Measurements from ENCODE around the gene MACROD2. TPM values are rescaled to one million over a fixed set of nuclear protein-coding genes. Genes with fewer than 3 reads are reported as not detected.
"Not testable (repeated sequence)": the region's sequence is repeated elsewhere in the genome, so short reads cannot be mapped to it uniquely, and the experiment has no call there.

Gene MACROD2
- total RNA-seq, 2 donors from 2014 or later: not detected

DNA sequence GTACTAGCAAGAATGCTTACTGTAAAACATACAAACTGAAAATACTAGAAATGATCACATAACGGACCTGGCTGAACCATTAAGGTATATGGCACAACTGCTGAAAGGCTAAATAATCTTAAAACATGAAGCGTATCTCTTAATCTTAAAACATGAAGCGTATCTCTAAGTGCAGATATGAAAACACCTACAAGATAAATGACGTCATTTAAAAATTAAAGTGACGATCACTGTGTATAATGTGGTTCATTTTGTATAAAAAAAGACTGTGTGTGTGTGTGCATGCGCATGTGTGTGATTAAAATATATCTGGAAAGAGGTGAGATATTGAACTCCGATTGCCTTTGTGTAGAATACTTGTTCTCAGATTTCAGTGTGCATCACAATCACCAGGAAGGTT, 1797.5 kb downstream of the MACROD2 start:
- no peak overlapping the region for H3K4me3 Mint-ChIP-seq
- no peaks in the 10 kb centered on the region for H3K36me3 Mint-ChIP-seq (ENCODE audit: low read depth)
- no peak for ATAC-seq (replicated peaks)
- H3K4me1 Mint-ChIP-seq: no peaks in the 10 kb centered on the region
- H3K9me3 Mint-ChIP-seq: no peaks in the 10 kb centered on the region
- no peaks in the 10 kb centered on the region for H3K27me3 Mint-ChIP-seq
- H3K27ac Mint-ChIP-seq: no peak overlapping the region

DNA sequence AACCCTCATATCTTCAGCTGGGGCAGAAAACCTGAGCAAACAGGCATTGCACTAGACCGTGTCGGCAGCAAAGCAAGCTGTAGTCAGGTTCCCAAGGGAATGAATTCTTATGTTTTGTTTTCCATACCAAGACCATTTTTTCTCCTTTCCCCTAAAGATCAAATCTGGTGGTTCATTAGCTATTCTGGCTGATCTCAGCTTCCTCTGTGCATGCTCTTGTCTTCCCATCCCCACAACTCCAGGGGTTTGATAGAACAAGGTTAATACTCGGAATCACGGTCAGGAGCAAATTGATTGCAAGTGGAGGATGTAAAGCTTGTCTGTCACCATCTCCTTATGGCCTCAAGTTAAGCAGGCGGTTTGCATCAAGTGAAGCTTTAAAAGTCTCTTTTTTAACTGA, 1799.1 kb downstream of the MACROD2 start:
- Mint-ChIP-seq H3K27me3 (no peaks in the 10 kb centered on the region), H3K9me3 (no peaks in the 10 kb centered on the region), H3K4me1 (no peaks in the 10 kb centered on the region), H3K4me3 (no peak overlapping the region), H3K27ac (no peak overlapping the region), H3K36me3 (ENCODE audit: low read depth) (no peaks in the 10 kb centered on the region)
- no peak for ATAC-seq (replicated peaks)

- no peaks in the 10 kb centered on the region for H3K36me3 Mint-ChIP-seq (ENCODE audit: low read depth)
- H3K4me1 Mint-ChIP-seq: no peaks in the 10 kb centered on the region
- no peaks in the 10 kb centered on the region for H3K9me3 Mint-ChIP-seq
- H3K27me3 Mint-ChIP-seq: no peaks in the 10 kb centered on the region
- ATAC-seq (replicated peaks): no peak
- no peak overlapping the region for H3K4me3 Mint-ChIP-seq
- no peak overlapping the region for H3K27ac Mint-ChIP-seq
These were observed 1800.1 kb downstream of the MACROD2 start for GRCh38 chr20:15795305-15796019.

DNA sequence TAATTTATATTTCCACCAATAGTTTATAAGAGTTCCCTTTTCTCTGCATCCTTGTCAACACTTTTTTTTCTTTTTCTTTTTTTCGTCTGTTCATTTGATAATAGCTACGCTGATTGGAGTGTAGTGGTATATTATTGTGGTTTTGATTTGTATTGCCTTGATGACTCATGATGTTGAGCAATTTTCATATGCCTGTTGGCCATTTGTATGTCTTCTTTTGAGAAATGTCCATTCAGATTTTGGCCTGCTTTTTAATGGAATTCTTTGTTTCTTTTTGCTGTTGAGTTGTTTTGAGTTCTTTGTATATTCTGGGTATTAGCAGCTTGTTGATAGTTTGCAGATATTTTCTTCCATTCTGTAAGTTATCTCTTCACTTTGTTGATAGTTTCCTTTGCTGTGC, 1804.6 kb downstream of the MACROD2 start:
- H3K27ac Mint-ChIP-seq: no peak overlapping the region
- no peaks in the 10 kb centered on the region for H3K36me3 Mint-ChIP-seq (ENCODE audit: low read depth)
- H3K9me3 Mint-ChIP-seq: peaks cover 5% of the 10 kb centered on the region
- no peak overlapping the region for H3K4me3 Mint-ChIP-seq
- no peak for ATAC-seq (replicated peaks)
- H3K4me1 Mint-ChIP-seq: no peaks in the 10 kb centered on the region
- no peaks in the 10 kb centered on the region for H3K27me3 Mint-ChIP-seq

GRCh38 chr20:15802020-15802419, 1806.7 kb downstream of the MACROD2 start:
- H3K27ac Mint-ChIP-seq: no peak overlapping the region
- ATAC-seq (replicated peaks): no peak
- no peaks in the 10 kb centered on the region for H3K36me3 Mint-ChIP-seq (ENCODE audit: low read depth)
- H3K9me3 Mint-ChIP-seq: peaks cover 8% of the 10 kb centered on the region
- no peaks in the 10 kb centered on the region for H3K4me1 Mint-ChIP-seq
- H3K4me3 Mint-ChIP-seq: no peak overlapping the region
- no peaks in the 10 kb centered on the region for H3K27me3 Mint-ChIP-seq

GRCh38 chr20:15805154-15805553, 1809.8 kb downstream of the MACROD2 start:
- Mint-ChIP-seq H3K36me3 (ENCODE audit: low read depth) (no peaks in the 10 kb centered on the region), H3K27me3 (no peaks in the 10 kb centered on the region), H3K4me1 (no peaks in the 10 kb centered on the region), H3K9me3 (peaks cover 11% of the 10 kb centered on the region), H3K4me3 (no peak overlapping the region), H3K27ac (no peak overlapping the region)
- no peak for ATAC-seq (replicated peaks)

- Mint-ChIP-seq H3K36me3 (ENCODE audit: low read depth) (no peaks in the 10 kb centered on the region), H3K4me1 (no peaks in the 10 kb centered on the region), H3K9me3 (peaks cover 11% of the 10 kb centered on the region), H3K27ac (no peak overlapping the region), H3K27me3 (no peaks in the 10 kb centered on the region), H3K4me3 (no peak overlapping the region)
- no peak for ATAC-seq (replicated peaks)
These were observed 1810.8 kb downstream of the MACROD2 start for GRCh38 chr20:15806105-15806504.

GRCh38 chr20:15807271-15807670, 1812.0 kb downstream of the MACROD2 start:
- H3K4me1 Mint-ChIP-seq: no peaks in the 10 kb centered on the region
- H3K27ac Mint-ChIP-seq: no peak overlapping the region
- no peak overlapping the region for H3K4me3 Mint-ChIP-seq
- ATAC-seq (replicated peaks): no peak
- no peaks in the 10 kb centered on the region for H3K36me3 Mint-ChIP-seq (ENCODE audit: low read depth)
- no peaks in the 10 kb centered on the region for H3K27me3 Mint-ChIP-seq
- H3K9me3 Mint-ChIP-seq: peaks cover 11% of the 10 kb centered on the region

- not testable (repeated sequence) for ATAC-seq (replicated peaks); H3K4me1 Mint-ChIP-seq; H3K27ac Mint-ChIP-seq; H3K36me3 Mint-ChIP-seq (ENCODE audit: low read depth); H3K4me3 Mint-ChIP-seq; H3K27me3 Mint-ChIP-seq
- peaks cover 11% of the 10 kb centered on the region for H3K9me3 Mint-ChIP-seq
These were observed 1812.5 kb downstream of the MACROD2 start for GRCh38 chr20:15807771-15808170.

DNA sequence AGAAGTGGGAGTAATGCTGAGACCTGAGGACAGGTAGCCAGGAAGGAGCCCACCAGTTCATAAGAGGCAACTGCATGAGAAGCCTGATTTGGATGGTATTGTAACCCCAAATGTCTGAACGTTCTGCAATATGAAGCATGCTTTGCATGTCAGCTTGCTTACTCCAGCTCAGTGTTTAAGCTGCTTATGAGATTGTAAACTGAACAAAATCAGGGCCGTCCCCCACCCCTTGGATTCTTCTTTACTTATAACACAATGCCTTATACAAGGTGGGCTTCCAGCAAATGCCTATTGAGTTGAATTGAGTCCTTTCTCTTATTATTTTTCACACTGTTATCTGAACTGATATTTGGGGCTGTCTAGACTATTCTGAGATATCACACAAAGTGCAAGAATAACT, 1816.6 kb downstream of the MACROD2 start:
- no peak for ATAC-seq (replicated peaks)
- no peaks in the 10 kb centered on the region for H3K36me3 Mint-ChIP-seq (ENCODE audit: low read depth)
- no peaks in the 10 kb centered on the region for H3K4me1 Mint-ChIP-seq
- no peaks in the 10 kb centered on the region for H3K27me3 Mint-ChIP-seq
- no peak overlapping the region for H3K4me3 Mint-ChIP-seq
- H3K9me3 Mint-ChIP-seq: peaks cover 3% of the 10 kb centered on the region
- no peak overlapping the region for H3K27ac Mint-ChIP-seq

DNA sequence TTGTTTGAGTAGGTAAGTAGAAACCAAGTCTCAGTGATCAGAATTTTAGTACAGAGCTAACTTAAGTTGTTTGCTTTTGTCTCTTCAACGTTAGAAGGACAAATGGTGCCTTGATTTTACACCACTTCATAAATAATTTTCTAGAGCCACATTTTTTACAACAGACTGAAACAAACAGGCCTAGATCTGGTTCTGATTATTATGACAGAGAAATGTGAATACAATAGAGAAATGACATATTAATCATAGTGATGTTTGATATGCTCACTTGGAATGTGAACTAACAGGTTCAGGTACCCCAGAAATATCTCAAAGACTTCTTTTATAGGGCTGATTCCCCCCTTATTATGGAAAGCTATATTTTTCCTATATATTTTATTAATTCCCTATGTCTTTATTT, 1817.4 kb downstream of the MACROD2 start:
- ATAC-seq (replicated peaks): no peak
- no peaks in the 10 kb centered on the region for H3K27me3 Mint-ChIP-seq

GRCh38 chr20:15814360-15814759, 1819.0 kb downstream of the MACROD2 start:
- Mint-ChIP-seq H3K9me3 (no peaks in the 10 kb centered on the region), H3K27me3 (no peaks in the 10 kb centered on the region), H3K36me3 (ENCODE audit: low read depth) (no peaks in the 10 kb centered on the region), H3K4me1 (no peaks in the 10 kb centered on the region), H3K4me3 (no peak overlapping the region), H3K27ac (no peak overlapping the region)
- no peak for ATAC-seq (replicated peaks)

More for the DNA sequence above, 1817.4 kb downstream of the MACROD2 start:
- H3K4me3 Mint-ChIP-seq: no peak overlapping the region
- H3K4me1 Mint-ChIP-seq: no peaks in the 10 kb centered on the region
- no peaks in the 10 kb centered on the region for H3K36me3 Mint-ChIP-seq (ENCODE audit: low read depth)
- H3K27ac Mint-ChIP-seq: no peak overlapping the region
- no peaks in the 10 kb centered on the region for H3K9me3 Mint-ChIP-seq

DNA sequence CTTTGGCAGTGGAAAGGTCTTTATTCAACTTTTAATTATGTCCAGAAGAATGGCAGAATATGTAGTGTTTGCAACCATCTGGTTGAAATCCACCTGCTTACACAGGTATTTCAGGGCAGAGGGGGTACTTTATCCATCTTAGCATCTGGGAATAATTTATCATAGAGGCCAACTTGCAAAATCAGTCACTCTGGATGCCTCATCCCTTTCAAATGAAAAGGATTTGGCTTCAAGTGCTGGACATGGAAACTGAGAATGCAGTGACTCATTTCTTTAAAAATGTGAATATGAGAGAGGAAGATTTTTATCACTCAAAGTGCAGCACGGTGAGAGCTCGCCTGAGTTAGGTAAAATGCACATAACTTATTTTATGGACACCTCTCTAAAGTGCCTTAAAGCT, 1819.6 kb downstream of the MACROD2 start:
- Mint-ChIP-seq H3K9me3 (no peaks in the 10 kb centered on the region), H3K27me3 (no peaks in the 10 kb centered on the region), H3K4me3 (no peak overlapping the region), H3K4me1 (no peaks in the 10 kb centered on the region), H3K27ac (no peak overlapping the region), H3K36me3 (ENCODE audit: low read depth) (no peaks in the 10 kb centered on the region)
- no peak for ATAC-seq (replicated peaks)

GRCh38 chr20:15817351-15817750, 1822.0 kb downstream of the MACROD2 start:
- no peaks in the 10 kb centered on the region for H3K9me3 Mint-ChIP-seq
- H3K27me3 Mint-ChIP-seq: no peaks in the 10 kb centered on the region
- ATAC-seq (replicated peaks): no peak
- no peaks in the 10 kb centered on the region for H3K36me3 Mint-ChIP-seq (ENCODE audit: low read depth)
- H3K4me1 Mint-ChIP-seq: no peaks in the 10 kb centered on the region
- no peak overlapping the region for H3K4me3 Mint-ChIP-seq
- no peak overlapping the region for H3K27ac Mint-ChIP-seq

- Mint-ChIP-seq H3K27ac (no peak overlapping the region), H3K4me3 (no peak overlapping the region)
- ATAC-seq (replicated peaks): no peak
These were observed 1823.3 kb downstream of the MACROD2 start for GRCh38 chr20:15818651-15819071.

DNA sequence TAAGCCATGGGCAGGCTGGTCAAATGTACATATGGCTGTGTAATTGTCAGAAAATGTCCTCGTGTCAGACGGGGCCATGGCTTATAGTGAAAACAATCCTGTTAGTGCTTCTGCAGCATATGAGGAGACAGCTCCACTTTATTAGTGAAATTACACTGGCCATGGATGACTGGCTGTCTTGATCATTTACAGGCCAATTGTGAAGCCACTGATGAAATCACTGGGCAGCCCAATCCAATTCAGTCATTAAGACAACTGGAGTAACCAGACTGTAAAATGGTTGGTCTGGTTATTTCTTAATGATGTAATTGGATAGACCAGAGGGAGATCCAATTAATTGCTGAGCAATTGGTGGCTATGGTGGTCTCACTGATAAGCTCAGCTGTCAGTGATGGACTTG, 1828.4 kb downstream of the MACROD2 start:
- Mint-ChIP-seq H3K4me1 (no peaks in the 10 kb centered on the region), H3K36me3 (ENCODE audit: low read depth) (no peaks in the 10 kb centered on the region), H3K4me3 (no peak overlapping the region), H3K27me3 (no peaks in the 10 kb centered on the region), H3K27ac (no peak overlapping the region), H3K9me3 (peaks cover 9% of the 10 kb centered on the region)
- no peak for ATAC-seq (replicated peaks)

More at GRCh38 chr20:15818651-15819071, 1823.3 kb downstream of the MACROD2 start:
- no peaks in the 10 kb centered on the region for H3K4me1 Mint-ChIP-seq
- peaks cover 9% of the 10 kb centered on the region for H3K9me3 Mint-ChIP-seq
- no peaks in the 10 kb centered on the region for H3K27me3 Mint-ChIP-seq
- no peaks in the 10 kb centered on the region for H3K36me3 Mint-ChIP-seq (ENCODE audit: low read depth)
